GM12801 (cell line): ENCODE data around the gene RPS14.

ENCODE experiments used
- CTCF ChIP-seq: IDR thresholded peaks from one replicate; pipeline ENCODE4 v1.5.1; 2011; ENCODE audit warnings: control low read depth; ENCODE audit not compliant: insufficient read length; ENCODE audit errors: extremely low read depth

RPS14 gene

DNA sequence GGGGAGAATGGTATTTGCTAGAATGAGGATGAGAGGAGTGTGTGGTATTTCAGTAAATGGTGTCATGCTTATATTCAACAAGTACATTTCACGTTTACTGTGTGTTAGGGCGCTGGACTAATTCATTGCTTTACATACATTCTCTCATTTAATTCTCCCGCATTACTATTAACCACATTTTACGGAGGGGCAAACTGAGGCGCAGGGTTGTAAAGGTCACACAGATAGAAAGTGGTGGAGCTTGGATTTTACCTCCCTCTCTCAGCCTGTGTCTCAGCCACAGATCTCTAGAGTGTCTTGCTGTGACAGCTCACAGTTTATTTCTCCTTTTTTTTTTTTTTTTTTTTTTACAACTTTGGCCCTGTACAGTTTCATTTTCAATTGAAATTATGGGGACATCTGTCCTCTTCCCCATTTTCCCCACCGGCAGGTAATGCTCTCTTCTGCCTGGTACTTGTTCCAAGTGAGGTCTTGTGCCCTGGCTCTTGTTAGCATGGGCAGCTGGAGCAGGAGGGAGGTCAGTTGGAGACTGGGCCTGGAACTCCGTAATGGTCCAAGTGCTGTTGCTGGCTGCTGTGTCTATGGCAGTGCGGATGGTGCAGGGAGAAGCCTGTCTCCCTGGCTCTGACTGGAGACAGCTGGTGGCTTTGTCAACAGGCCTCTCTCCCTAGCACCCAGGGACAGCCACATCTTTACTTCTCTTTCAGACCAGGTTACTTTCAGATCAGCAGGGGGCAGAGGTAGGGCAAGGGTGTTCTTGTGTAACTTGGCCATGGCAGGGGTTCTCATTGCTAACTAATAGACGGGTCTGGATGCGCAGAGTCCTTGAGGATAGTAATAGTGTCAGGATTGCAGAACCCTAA lies 37.9 kb upstream of the RPS14 start:
- no peak for TF ChIP-seq CTCF

GRCh38 chr5:150486402-150487198 lies 37.1 kb upstream of the RPS14 start:
- TF ChIP-seq CTCF: no peak

DNA sequence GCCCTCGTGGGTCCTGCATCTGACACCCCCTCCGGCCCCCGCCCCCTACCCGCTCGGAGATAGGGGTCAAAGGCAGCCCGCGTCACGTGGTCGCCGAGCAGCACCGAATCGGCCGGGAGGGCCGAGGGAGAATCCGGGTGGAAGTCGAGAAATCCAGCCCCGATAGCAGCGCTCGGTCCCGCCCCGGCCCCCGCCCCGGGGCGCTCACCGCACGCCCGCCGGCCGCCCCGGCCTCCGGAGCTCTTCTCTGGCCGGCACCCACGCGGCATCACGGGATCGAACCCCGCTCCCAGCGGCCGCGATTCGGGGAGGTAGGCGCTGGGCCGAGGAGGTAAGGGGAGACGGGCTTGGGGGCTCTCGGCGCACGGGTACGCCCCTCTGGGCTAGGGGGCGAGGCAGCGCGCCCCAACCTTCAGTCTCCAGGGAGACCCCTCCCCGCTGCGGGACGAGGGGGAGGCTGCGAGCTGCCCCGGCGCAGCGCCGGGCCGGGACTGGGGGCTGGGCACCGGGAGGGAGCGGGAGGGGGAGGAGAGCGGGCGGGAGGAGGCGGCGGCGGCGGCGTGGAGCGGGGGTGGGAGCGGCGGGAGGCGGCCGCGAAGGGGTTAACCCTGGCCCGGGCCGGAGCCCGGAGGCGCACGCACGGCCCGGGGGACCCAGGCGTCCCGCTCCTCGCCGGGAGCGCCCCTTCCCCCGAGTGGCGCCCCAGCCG lies 36.3 kb upstream of the RPS14 start:
- no peak for TF ChIP-seq CTCF

DNA sequence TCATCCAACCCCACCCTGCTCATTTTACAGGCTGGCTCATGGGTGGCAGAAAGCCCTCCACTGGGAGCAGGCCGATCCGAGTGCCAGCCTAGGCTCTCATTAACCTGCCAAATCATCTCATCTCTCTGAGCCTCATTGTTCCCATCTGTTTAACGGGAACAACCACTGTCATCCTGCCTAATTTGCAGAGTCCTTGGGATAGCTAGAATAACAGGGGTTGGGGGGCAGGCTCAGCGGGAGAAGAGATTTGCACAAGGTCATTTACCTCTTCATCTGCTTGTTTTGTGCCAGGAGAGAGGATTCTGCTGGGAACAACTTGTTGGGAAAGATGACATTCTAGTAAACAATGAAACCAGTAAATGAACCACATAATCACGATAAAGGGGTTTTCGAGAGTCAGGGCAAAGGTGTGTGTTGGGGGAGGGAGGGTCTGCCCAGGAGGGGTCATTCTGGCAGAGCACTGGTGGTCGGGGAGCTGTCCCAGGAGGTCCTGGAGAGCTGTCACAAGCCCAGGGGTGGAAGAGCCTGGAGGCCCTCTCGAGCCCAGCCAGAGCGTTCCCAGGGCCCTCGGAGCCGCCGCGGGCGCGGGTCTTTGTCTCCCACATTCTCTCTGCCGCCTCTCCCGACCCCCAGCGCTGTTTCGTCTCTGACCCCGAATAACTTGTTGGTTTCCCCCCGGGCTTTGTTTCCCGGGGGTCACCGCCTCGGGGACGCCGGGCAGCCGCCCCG lies 35.6 kb upstream of the RPS14 start:
- TF ChIP-seq CTCF: no peak

- TF ChIP-seq CTCF: no peak
These were observed 32.5 kb upstream of the RPS14 start for GRCh38 chr5:150481972-150482406.

GRCh38 chr5:150481708-150481965 lies 32.1 kb upstream of the RPS14 start:
- TF ChIP-seq CTCF: no peak

DNA sequence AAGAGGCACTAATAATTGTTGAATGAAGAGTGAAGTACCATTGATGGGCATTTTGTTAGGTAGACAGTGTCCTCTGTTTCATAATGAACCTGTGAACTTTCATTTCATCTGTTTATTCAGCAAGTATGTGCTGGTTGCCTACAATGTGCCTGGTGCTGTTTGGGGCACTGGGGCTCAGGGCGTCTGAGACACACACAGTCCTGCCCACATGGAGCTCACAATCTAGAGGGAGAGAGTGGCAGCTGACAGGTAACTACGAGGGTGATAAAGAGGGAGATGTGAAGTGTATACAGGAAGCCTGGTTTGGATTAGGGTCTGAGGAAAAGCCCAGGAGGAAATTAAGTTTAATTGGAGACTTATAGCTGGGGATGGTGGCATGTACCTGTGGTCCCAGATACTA lies 29.9 kb upstream of the RPS14 start:
- no peak for TF ChIP-seq CTCF
